Skeletal muscle tissue (tissue), 4 donors: ENCODE measurements around the gene CDK6. TPM values are rescaled to one million over a fixed set of nuclear protein-coding genes. Genes with fewer than 3 reads are reported as not detected.

Source experiments
- H3K27ac ChIP-seq: one replicate; pipeline ENCODE4 v1.7.0; 2013; ENCODE audit warnings: mild to moderate bottlenecking, low read depth, low read length, inconsistent platforms
- H3K27me3 ChIP-seq, 3 donors: one replicate each; pipeline ENCODE4 v1.7.0; 2013; ENCODE audit warnings: low read length in 3 of 3; ENCODE audit not compliant: control insufficient read depth in 3 of 3, insufficient read depth in 3 of 3
- H3K36me3 ChIP-seq, 3 donors: one replicate each; pipeline ENCODE4 v1.7.0; 2013; ENCODE audit warnings: low read length in 3 of 3; ENCODE audit not compliant: control insufficient read depth in 3 of 3, insufficient read depth in 3 of 3
- H3K4me1 ChIP-seq, 3 donors: one replicate each; pipeline ENCODE4 v1.7.0; 2013; ENCODE audit warnings: low read length in 3 of 3, mild to moderate bottlenecking in 3 of 3; ENCODE audit not compliant: control insufficient read depth in 3 of 3, insufficient read depth in 3 of 3
- H3K4me3 ChIP-seq, 3 donors: one replicate each; pipeline ENCODE4 v1.7.0; 2013; ENCODE audit warnings: low read length in 3 of 3
- H3K9ac ChIP-seq, 3 donors: one replicate each; pipeline ENCODE4 v1.7.0; 2013; ENCODE audit warnings: low read length in 3 of 3, mild to moderate bottlenecking in 3 of 3, moderate library complexity in 2 of 3, low read depth in 1 of 3
- H3K9me3 ChIP-seq, 3 donors: one replicate each; pipeline ENCODE4 v1.7.0; 2013; ENCODE audit warnings: low read length in 3 of 3; ENCODE audit not compliant: control insufficient read depth in 3 of 3
- total RNA-seq: library from RNA; depleted of rRNA; stranded (reverse); fragments of >200 nt; gene quantifications from one replicate; pipeline ENCODE4 v1.2.3, GENCODE V29; 2014
- donor health status: Osteomylitis.

The CDK6 gene
- total RNA-seq, 1 donor from 2014 or later: 72.5 TPM

DNA sequence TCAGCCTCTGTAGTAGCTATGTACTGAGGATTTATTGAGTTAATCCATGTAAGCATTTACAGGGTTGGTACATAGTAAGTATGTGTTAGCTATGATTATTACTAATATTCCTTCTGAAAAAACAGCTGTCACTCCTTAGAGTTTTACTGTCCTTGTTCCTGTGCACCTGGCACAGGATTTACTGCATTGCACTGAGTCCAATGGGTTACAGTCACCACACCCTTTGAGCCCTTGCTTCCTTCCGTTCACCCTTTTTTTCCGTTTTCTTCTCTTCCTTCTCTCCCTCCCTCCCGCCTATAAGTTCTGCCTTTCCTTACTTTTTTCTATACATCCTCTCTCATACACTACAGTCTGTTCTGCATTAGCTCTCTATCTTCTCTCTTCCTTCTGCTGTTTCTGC, 12.5 kb upstream of the CDK6 start:
- no peak overlapping the region for H3K27ac ChIP-seq
- no peaks in the 10 kb centered on the region for H3K27me3 ChIP-seq
- no peaks in the 10 kb centered on the region for H3K4me1 ChIP-seq
- no peak overlapping the region for H3K9ac ChIP-seq
- H3K9me3 ChIP-seq: no peaks in the 10 kb centered on the region
- no peaks in the 10 kb centered on the region for H3K36me3 ChIP-seq
- no peak overlapping the region for H3K4me3 ChIP-seq

DNA sequence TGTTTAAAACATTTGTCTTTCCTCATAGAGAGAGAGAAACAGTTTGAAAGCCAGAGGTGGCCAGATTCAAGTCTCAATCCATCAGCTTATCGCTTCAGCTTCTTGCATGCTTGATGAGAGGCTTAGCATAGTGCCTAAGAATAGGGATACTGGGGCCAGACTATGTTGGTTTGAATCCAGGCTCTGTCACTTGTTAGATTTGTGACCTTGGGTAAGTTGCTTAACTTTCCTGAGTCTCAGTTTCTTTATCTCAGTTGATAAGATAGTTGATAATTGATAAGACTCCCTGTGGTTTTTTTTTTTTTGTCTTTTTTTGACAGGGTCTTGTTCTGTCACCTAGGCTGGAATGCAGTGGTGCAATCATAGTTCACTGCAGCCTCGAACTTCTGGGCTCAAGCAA, 12.1 kb upstream of the CDK6 start:
- H3K36me3 ChIP-seq: no peaks in the 10 kb centered on the region
- no peak overlapping the region for H3K27ac ChIP-seq
- no peaks in the 10 kb centered on the region for H3K4me1 ChIP-seq
- H3K27me3 ChIP-seq: no peaks in the 10 kb centered on the region
- no peak overlapping the region for H3K4me3 ChIP-seq
- no peaks in the 10 kb centered on the region for H3K9me3 ChIP-seq
- H3K9ac ChIP-seq: no peak overlapping the region

DNA sequence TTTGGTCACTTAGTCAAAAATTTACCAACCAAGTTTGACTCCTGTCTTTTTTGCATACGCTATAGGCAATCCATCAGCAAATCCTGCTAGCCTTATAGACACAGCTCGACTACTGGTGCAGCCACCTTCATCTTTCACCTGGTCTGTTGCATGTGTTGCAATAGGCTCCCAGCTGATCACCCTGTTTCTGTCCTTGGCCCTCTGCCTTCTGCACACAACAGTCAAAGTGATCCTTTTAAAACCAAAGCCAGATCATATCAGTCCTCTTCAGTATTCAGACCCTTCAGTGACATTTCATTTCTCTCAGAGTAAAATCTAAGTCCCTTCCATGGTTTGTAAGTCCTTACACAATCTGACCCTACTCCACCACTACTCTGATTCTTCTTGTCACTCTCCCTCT, 10.9 kb upstream of the CDK6 start:
- H3K9ac ChIP-seq: no peak overlapping the region
- H3K36me3 ChIP-seq: no peaks in the 10 kb centered on the region
- no peaks in the 10 kb centered on the region for H3K9me3 ChIP-seq
- H3K27me3 ChIP-seq: no peaks in the 10 kb centered on the region
- H3K27ac ChIP-seq: no peak overlapping the region
- no peak overlapping the region for H3K4me3 ChIP-seq
- no peaks in the 10 kb centered on the region for H3K4me1 ChIP-seq

DNA sequence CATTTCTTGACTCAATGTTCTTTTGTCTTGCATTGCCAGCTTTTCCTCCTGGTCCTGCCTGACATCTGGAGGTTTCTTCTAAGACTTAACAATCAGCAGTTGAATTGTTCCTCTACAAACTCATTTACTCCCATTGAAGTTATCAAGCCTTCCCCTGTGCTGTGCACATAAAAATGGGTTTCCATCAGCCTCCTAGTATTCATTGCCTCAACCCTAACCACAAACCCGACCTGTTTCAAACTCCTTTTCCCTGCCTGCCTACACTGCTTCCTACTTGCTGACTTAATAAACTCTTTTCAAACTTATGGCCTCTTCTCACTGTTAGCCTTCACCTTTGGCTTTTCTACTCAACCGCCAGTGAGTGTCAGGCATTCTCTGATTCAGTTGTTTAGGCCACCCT, 9.4 kb upstream of the CDK6 start:
- Histone ChIP-seq H3K27me3 (no peaks in the 10 kb centered on the region), H3K4me1 (no peaks in the 10 kb centered on the region), H3K27ac (no peak overlapping the region), H3K9ac (no peak overlapping the region), H3K36me3 (no peaks in the 10 kb centered on the region), H3K4me3 (no peak overlapping the region), H3K9me3 (no peaks in the 10 kb centered on the region)

DNA sequence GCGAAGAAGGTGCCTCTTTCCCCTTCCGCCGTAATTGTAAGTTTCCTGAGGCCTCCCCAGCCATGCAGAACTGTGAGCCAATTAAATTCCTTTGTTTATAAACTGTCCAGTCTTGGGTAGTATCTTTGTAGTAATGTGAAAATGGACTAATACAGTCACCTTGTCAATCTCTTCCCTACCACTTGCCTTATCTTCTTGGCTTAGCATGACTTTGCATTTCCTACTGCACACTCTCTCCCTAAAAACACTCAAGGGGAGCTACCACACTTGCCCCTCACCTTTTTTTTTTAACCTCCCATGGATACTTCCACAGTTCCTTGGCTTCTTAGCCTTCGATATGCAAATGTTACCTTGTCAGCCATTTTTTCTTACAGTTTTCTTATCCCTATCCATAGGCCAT, 7.4 kb upstream of the CDK6 start:
- H3K27me3 ChIP-seq: no peaks in the 10 kb centered on the region
- no peak overlapping the region for H3K27ac ChIP-seq
- no peaks in the 10 kb centered on the region for H3K36me3 ChIP-seq
- no peaks in the 10 kb centered on the region for H3K4me1 ChIP-seq
- no peak overlapping the region for H3K9ac ChIP-seq
- H3K4me3 ChIP-seq: no peak overlapping the region
- no peaks in the 10 kb centered on the region for H3K9me3 ChIP-seq

DNA sequence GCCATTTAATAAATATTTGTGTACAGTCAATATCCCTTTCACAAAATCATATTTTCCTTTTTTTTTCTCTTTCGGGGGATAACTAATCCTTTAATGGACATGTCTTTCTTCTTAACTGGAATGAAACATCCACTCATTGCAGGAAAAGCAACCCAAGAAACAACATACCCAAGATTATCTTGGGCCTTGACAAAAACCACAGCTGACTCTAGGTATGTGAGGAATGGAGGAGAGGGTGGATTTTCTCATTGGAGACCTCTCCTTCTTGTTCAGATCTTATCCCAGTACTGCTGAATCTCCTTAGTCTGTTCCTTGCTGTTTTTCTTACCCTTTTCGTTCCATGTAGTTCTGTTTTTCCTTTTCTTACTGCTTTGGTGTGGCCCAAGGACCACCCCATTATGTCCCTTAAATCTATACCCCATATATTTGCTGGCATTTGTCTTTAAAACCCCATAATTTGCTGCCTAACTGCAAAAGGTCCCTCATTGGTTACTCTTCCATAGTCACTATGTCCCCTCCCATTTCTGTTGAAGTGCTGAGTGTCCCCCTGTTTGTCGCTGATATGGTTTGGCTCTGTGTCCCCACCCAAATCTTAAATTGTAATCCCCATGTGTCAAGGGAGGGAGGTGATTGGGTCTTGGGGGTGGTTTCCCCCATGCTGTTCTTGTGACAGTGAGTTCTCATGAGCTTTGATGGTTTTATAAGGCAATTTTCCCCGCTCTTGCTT, 6.8 kb upstream of the CDK6 start:
- no peaks in the 10 kb centered on the region for H3K27me3 ChIP-seq
- no peaks in the 10 kb centered on the region for H3K9me3 ChIP-seq
- H3K4me1 ChIP-seq: no peaks in the 10 kb centered on the region
- no peak overlapping the region for H3K9ac ChIP-seq
- no peak overlapping the region for H3K27ac ChIP-seq
- no peak overlapping the region for H3K4me3 ChIP-seq
- no peaks in the 10 kb centered on the region for H3K36me3 ChIP-seq

DNA sequence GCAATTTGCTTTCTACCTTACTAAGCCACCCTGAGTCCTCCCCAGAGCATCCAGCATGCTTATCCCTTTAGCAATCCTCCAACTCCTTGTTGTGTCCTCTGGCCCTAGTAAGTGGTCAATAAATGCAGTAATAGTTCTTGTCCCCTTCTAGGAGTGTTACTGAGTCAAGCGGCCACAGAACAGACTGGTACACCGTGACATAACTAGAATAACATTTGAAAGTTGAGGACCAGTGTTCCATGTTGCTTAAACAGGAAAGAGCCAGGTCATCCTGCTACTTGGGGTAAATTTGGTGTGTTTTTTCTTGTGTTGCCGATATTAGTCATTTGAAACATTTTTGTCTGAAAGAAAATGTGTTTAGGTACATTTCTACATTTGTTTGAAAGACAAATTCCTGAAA, 4.8 kb upstream of the CDK6 start:
- Histone ChIP-seq H3K4me3 (no peak overlapping the region), H3K4me1 (no peaks in the 10 kb centered on the region), H3K9me3 (no peaks in the 10 kb centered on the region), H3K9ac (no peak overlapping the region), H3K36me3 (no peaks in the 10 kb centered on the region), H3K27ac (no peak overlapping the region), H3K27me3 (peaks cover 0 to 3% (median 3%) of the 10 kb centered on the region in 3 donors)

DNA sequence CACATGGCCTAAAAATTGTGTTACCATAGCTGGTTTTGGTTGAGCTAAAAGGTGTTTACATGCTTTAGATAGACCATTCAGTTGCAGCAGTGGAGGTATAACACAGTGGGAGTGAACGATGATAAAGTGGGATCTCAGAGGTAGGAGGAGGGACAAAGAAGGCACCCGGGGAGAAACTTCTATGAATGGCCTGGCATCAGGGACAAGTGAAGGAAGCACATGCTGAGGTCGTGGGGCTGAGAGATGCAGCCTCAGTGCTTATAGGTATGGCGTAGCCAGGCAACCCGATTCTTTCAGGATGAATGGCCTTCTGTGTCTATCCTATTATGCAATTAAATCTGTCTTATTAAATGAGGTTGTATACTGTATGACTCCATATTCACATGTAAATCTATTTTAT, 3.9 kb upstream of the CDK6 start:
- Histone ChIP-seq H3K27ac (no peak overlapping the region), H3K27me3 (peaks cover 0 to 10% (median 10%) of the 10 kb centered on the region in 3 donors), H3K9me3 (no peaks in the 10 kb centered on the region), H3K9ac (no peak overlapping the region), H3K4me1 (peaks cover 6 to 8% (median 6%) of the 10 kb centered on the region in 3 donors), H3K36me3 (no peaks in the 10 kb centered on the region), H3K4me3 (no peak overlapping the region)

DNA sequence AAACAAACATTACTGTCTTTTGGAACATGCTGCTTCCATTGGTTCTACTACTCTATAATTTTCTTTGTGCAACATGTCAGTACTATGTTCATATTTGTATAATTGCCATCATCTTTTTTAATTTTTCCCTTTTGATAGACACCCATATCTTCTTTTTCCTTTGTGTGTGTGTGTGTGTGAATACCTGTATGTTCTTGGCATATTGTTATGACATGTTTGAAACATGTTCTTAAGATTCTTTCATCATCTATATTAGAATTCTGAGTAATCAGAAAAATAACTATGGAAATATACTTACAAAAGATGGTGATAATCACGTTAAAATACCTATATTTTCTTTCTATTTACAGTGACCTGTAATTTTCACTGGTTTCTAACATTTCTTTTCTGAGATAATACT, 3.5 kb upstream of the CDK6 start:
- Histone ChIP-seq H3K27ac (no peak overlapping the region), H3K36me3 (no peaks in the 10 kb centered on the region), H3K4me1 (peaks cover 6 to 8% (median 6%) of the 10 kb centered on the region in 3 donors), H3K4me3 (no peak overlapping the region), H3K9ac (no peak overlapping the region), H3K27me3 (peaks cover 0 to 10% (median 10%) of the 10 kb centered on the region in 3 donors), H3K9me3 (no peaks in the 10 kb centered on the region)

DNA sequence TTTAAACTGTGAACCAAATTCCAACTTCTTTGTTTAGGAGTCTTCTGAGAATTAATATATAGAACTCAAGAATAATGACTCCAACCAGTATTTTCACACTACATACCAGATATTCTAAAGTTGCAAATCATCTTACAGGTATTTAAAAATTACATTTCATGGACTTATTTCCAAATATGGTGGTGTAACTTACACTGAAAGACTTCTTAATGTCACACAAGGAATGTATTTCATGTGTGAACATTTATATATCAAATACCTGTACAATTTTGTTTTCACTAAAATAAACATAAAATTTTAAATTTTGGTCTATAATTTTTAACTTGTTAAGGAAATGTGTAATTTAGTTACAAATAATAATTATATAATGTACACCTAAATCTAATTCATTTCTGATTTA, 2.6 kb upstream of the CDK6 start:
- Histone ChIP-seq H3K9ac (no peak overlapping the region), H3K27ac (no peak overlapping the region), H3K27me3 (peaks cover 0 to 15% (median 10%) of the 10 kb centered on the region in 3 donors), H3K36me3 (no peaks in the 10 kb centered on the region), H3K9me3 (no peaks in the 10 kb centered on the region), H3K4me3 (no peak overlapping the region), H3K4me1 (peaks cover 6 to 15% (median 8%) of the 10 kb centered on the region in 3 donors)
